K562 (cell line): ENCODE measurements around the gene NR2C2AP. TPM values are rescaled to one million over a fixed set of nuclear protein-coding genes. Genes with fewer than 3 reads are reported as not detected.

ENCODE experiments used
- ATAC-seq: fragments of 200-7000 bp; cut with Tn5 transposase; 3 replicates; pipeline ENCODE4 v1.9.1; 2020; ENCODE audit warnings: moderate library complexity
- BruUV-seq: library from RNA; stranded (reverse); fragments of 400-500 nt; replicated peaks from 2 replicates; lab custom pipeline; 2021; lab: Mats Ljungman, UMichigan
- CTCF ChIA-PET: fragments of 300-600 bp; formaldehyde crosslinking; extraction: SDS; loops from one replicate; lab custom pipeline; 2021; ENCODE audit warnings: low intra/inter-chr PET ratio; lab: Yijun Ruan, JAX
- POLR2A ChIA-PET: fragments of 300-600, 350-650 bp; sonication (Branson Sonifier 250); formaldehyde crosslinking; extraction: SDS; loops from one replicate; lab custom pipeline; 2021; ENCODE audit warnings: antibody characterized with exemption, inconsistent platforms; lab: Yijun Ruan, JAX
- DNase-seq, 4 experiments: peaks; one replicate each; pipeline versions ENCODE4 v3.0.0 to v3.0.0-alpha.2; 2011 to 2018; ENCODE audit warnings: low spot score in 3 of 4, mixed read lengths in 3 of 4; ENCODE audit errors: extremely low read depth in 1 of 4
- FAIRE-seq: peaks from 2 replicates; lab custom pipeline; 2011; peaks lifted over from hg19 to GRCh38; lab: Jason Lieb, UNC
- H2AFZ ChIP-seq: 2 replicates; pipeline ENCODE4 v1.6.0; 2011; ENCODE audit warnings: low read depth, low read length, control low read depth, inconsistent platforms
- H3K27ac ChIP-seq: fragments of 200-600 bp; 3 replicates; pipeline ENCODE4 v1.8.0; 2011; ENCODE audit warnings: low read depth, mild to moderate bottlenecking, control low read depth, inconsistent platforms, low read length, moderate library complexity, mixed read lengths; ENCODE audit errors: extremely low read depth
- H3K27me3 ChIP-seq, 2 experiments: fragments of 300-600 bp in 1 of 2; 2 replicates in 1 of 2; 3 replicates in 1 of 2; pipeline versions ENCODE4 v1.6.0 to v1.8.0; 2011; ENCODE audit warnings: inconsistent platforms in 2 of 2, low read length in 2 of 2, mild to moderate bottlenecking in 1 of 2, mixed read lengths in 1 of 2, moderate library complexity in 1 of 2; ENCODE audit not compliant: control insufficient read depth in 2 of 2, insufficient read depth in 2 of 2
- H3K36me3 ChIP-seq: fragments of 300-600 bp; 3 replicates; pipeline ENCODE4 v1.8.0; 2011; ENCODE audit warnings: mild to moderate bottlenecking, low read length, inconsistent platforms; ENCODE audit not compliant: control insufficient read depth, insufficient read depth
- H3K4me1 ChIP-seq, 2 experiments: fragments of 200-600 bp in 1 of 2; replicated peaks in 1 of 2; 2 replicates in 1 of 2; 3 replicates in 1 of 2; pipeline versions ENCODE4 v1.5.1 to v1.8.0; 2011; ENCODE audit warnings: inconsistent platforms in 2 of 2, low read length in 2 of 2, mild to moderate bottlenecking in 1 of 2, mixed read lengths in 1 of 2, moderate library complexity in 1 of 2; ENCODE audit not compliant: control insufficient read depth in 2 of 2, insufficient read depth in 2 of 2
- H3K4me2 ChIP-seq: 2 replicates; pipeline ENCODE4 v1.6.1; 2011; ENCODE audit warnings: low read length, control low read depth, inconsistent platforms, mixed read lengths; ENCODE audit not compliant: insufficient read depth
- H3K4me3 ChIP-seq: fragments of 200-600 bp; sonication (generic), shearing (Covaris generic); 2 replicates; pipeline ENCODE4 v1.5.1; 2016; ENCODE audit warnings: control low read depth, inconsistent platforms
- H3K79me2 ChIP-seq: fragments of 200-600 bp; 3 replicates; pipeline ENCODE4 v1.8.0; 2011; ENCODE audit warnings: low read length, inconsistent platforms; ENCODE audit not compliant: control insufficient read depth, insufficient read depth
- H3K9ac ChIP-seq, 2 experiments: 2 replicates each; pipeline versions ENCODE4 v1.6.0 to v1.6.1; 2011; ENCODE audit warnings: low read depth in 2 of 2, low read length in 2 of 2, control low read depth in 1 of 2, inconsistent platforms in 1 of 2, mild to moderate bottlenecking in 1 of 2, mixed read lengths in 1 of 2; ENCODE audit not compliant: insufficient read depth in 1 of 2
- H3K9me1 ChIP-seq: one replicate; pipeline ENCODE4 v1.6.0; 2011; ENCODE audit warnings: inconsistent platforms, mild to moderate bottlenecking, low read length, moderate library complexity; ENCODE audit not compliant: control insufficient read depth, insufficient read depth
- H3K9me3 ChIP-seq: replicated peaks from 2 replicates; pipeline ENCODE4 v1.5.1; 2011; ENCODE audit warnings: low read depth, low read length, inconsistent platforms; ENCODE audit not compliant: control insufficient read depth, insufficient read depth
- H4K20me1 ChIP-seq: replicated peaks from 2 replicates; pipeline ENCODE4 v1.6.1; 2011; ENCODE audit warnings: low read length, inconsistent platforms, mixed read lengths; ENCODE audit not compliant: control insufficient read depth, insufficient read depth
- BCOR ChIP-seq: fragments of 450-650 bp; IDR thresholded peaks from 2 replicates; pipeline ENCODE4 v1.6.1; 2016
- CREBBP ChIP-seq: IDR thresholded peaks from one replicate; pipeline ENCODE4 v1.6.1; 2012; ENCODE audit warnings: low read depth, mild to moderate bottlenecking, control low read depth, inconsistent platforms, low read length
- ESRRA ChIP-seq: fragments of 450-650 bp; IDR thresholded peaks from 2 replicates; pipeline ENCODE4 v1.6.1; 2014; ENCODE audit warnings: low read depth, mild to moderate bottlenecking, moderate library complexity, borderline replicate concordance
- KDM1A ChIP-seq, 2 experiments: fragments of 450-650 bp; IDR thresholded peaks; 2 replicates each; pipeline ENCODE4 v1.6.1; 2016; ENCODE audit warnings: mild to moderate bottlenecking in 2 of 2
- NFE2 ChIP-seq: IDR thresholded peaks from 2 replicates; pipeline ENCODE4 v1.6.1; 2014; ENCODE audit warnings: antibody characterized with exemption, low read depth
- NRF1 ChIP-seq, 2 experiments: fragments of 450-650 bp; IDR thresholded peaks in 1 of 2; conservative IDR thresholded peaks in 1 of 2; 2 replicates each; pipeline ENCODE4 v1.6.1; 2014; ENCODE audit warnings: mild to moderate bottlenecking in 2 of 2
- PCBP1 ChIP-seq: fragments of 200-400 bp; formaldehyde crosslinking; IDR thresholded peaks from 2 replicates; pipeline ENCODE4 v1.6.1; 2018; ENCODE audit warnings: mild to moderate bottlenecking, low read depth, low read length; ENCODE audit not compliant: poor library complexity, severe bottlenecking
- RBM25 ChIP-seq: fragments of 200-400 bp; formaldehyde crosslinking; IDR thresholded peaks from 2 replicates; pipeline ENCODE4 v1.6.1; 2018; ENCODE audit warnings: low read length, low read depth, moderate library complexity; ENCODE audit not compliant: severe bottlenecking
- WGBS: fragments of 100-300 bp; shearing (Covaris generic); methylation state at CpG from one replicate; pipeline ENCODE4 v1.1.6; 2016; ENCODE audit warnings: low coverage, mixed read lengths; ENCODE audit not compliant: insufficient coverage; ENCODE audit errors: missing lambda C conversion rate; 5-methylcytosine and 5-hydroxymethylcytosine counted together
- in situ Hi-C: fragments of 300-500 bp; cut with MboI; formaldehyde crosslinking; loops from 4 replicates; pipeline ENCODE4 v1.15.0; 2018; ENCODE audit warnings: inconsistent platforms, mixed read lengths
- intact Hi-C: fragments of 100-400 bp; cut with micrococcal nuclease; formaldehyde crosslinking; loops from 2 replicates; pipeline ENCODE4 v1.14.2; 2022
- polyA plus RNA-seq, 8 experiments: library from polyadenylated mRNA; depleted of rRNA in 4 of 8; stranded (reverse) in 5 of 8; unstranded in 3 of 8; fragments of >200 nt; fragmentation: Nextera tagmentation in 2 of 8; fragmentation: Illumina TruSeq in 1 of 8; extraction: Ambion mirVana in 2 of 8; extraction: Trizol in 1 of 8; gene quantifications; 2 replicates each; pipeline versions ENCODE4 v1.2.1 to v1.2.3, GENCODE V29; 2011 to 2014; ENCODE audit warnings: inconsistent platforms in 1 of 8, missing spikeins in 1 of 8
- total RNA-seq, 7 experiments: library from RNA; depleted of rRNA in 6 of 7; stranded (reverse); fragments of >200 nt in 6 of 7; fragmentation: Illumina TruSeq in 2 of 7; extraction: Trizol in 2 of 7; gene quantifications; 2 replicates each; pipeline versions ENCODE4 v1.2.1 to v1.2.3, GENCODE V29; 2011 to 2021; ENCODE audit warnings: low replicate concordance in 1 of 7

Gene NR2C2AP
- total and polyA plus RNA-seq, 9 of the 15 experiments (the other 6 are each of a cell fraction or from before 2014, with no cell fraction given), result 23.7 to 77.4 (median 32.4) TPM

GRCh38 chr19:19211499-19212420, 8.5 kb upstream of the NR2C2AP start, which contains the start of gene NCAN:
NCAN (plus strand) TSS chr19:19211958; CDS start chr19:19216954, 4,996 bp downstream.
- DNase-seq, result peak in 3 of 4 experiments; percentile 39 to 65 (median 58)
- H3K9ac ChIP-seq, result no peak within 1 kb of the TSS
- peaks cover 3% of the 10 kb centered on the region for H3K9me1 ChIP-seq
- peaks cover 4 to 33% of the 10 kb centered on the region in 2 experiments for H3K27me3 ChIP-seq
- H3K4me2 ChIP-seq, result no peak within 1 kb of the TSS
- WGBS, result 3% methylated on average over 30 of the region's 54 CpGs
- TF ChIP-seq NFE2, result no peak
- TF ChIP-seq KDM1A (IDR thresholded peaks at IDR 0.05), result 0 out of 4 replicates have a peak, but pooled peaks of 1 of the 2 experiments have one; percentile 19
- TF ChIP-seq CREBBP, result no peak
- peak; percentile 85 for TF ChIP-seq ESRRA
- peak; percentile 81 to 83 for TF ChIP-seq NRF1 (conservative IDR thresholded peaks at IDR 0.05 in 1 of 2, IDR thresholded peaks at IDR 0.05 in 1 of 2)
- peak; percentile 66 for TF ChIP-seq RBM25
- peak; percentile 51 for TF ChIP-seq PCBP1
- TF ChIP-seq BCOR, result peak; percentile 74; the same call in 1 of the 2 replicates
- FAIRE-seq, result no peak
- no peaks in the 10 kb centered on the region for H3K9me3 ChIP-seq
- in situ Hi-C loops, result no loop called here
- peaks cover 8 to 21% of the 10 kb centered on the region in 2 experiments; a peak in 4 of 5 replicates for H3K4me1 ChIP-seq
- H4K20me1 ChIP-seq, result no peaks in the 10 kb centered on the region; the same call in 1 of the 2 replicates
- ChIA-PET POLR2A (no interaction called here), CTCF (no interaction called here)
- peak; percentile 13; the same call in 2 of the 3 replicates for ATAC-seq
- no peak within 1 kb of the TSS for H3K27ac ChIP-seq
- intact Hi-C loops, result no loop called here
- no peaks in the 10 kb centered on the region for H3K79me2 ChIP-seq
- H3K4me3 ChIP-seq, result no peak within 1 kb of the TSS
- no TSS peak for BruUV-seq
- no peak within 1 kb of the TSS for H2AFZ ChIP-seq
- H3K36me3 ChIP-seq, result no peaks in the 10 kb centered on the region
